CD4-positive, alpha-beta T cell treated with Interleukin-12 subunit alpha and Interleukin-12 subunit beta, for 1 hour (primary cell): ENCODE data around the gene GPR132.
"Not testable (repeated sequence)": the region's sequence is repeated elsewhere in the genome, so short reads cannot be mapped to it uniquely, and the experiment has no call there.

Source experiments
- DNase-seq: peaks from one replicate; pipeline ENCODE4 v3.0.0-alpha.2; 2020

The GPR132 gene

GRCh38 chr14:105035616-105036015, 29.6 kb downstream of the GPR132 start:
- not testable (repeated sequence) for DNase-seq

GRCh38 chr14:105034315-105035039, 30.8 kb downstream of the GPR132 start:
- DNase-seq = no peak

GRCh38 chr14:105033412-105033900, 31.8 kb downstream of the GPR132 start:
- not testable (repeated sequence) for DNase-seq

- DNase-seq = not testable (repeated sequence)
These were observed 32.8 kb downstream of the GPR132 start for GRCh38 chr14:105032451-105032901.

- no peak for DNase-seq
These were observed 34.3 kb downstream of the GPR132 start for GRCh38 chr14:105030836-105031396.

- no peak for DNase-seq
These were observed 35.0 kb downstream of the GPR132 start for GRCh38 chr14:105030194-105030593.

GRCh38 chr14:105029402-105029801, 35.8 kb downstream of the GPR132 start:
- DNase-seq = no peak

- DNase-seq = no peak
These were observed 36.8 kb downstream of the GPR132 start for GRCh38 chr14:105028251-105028927.

- not testable (repeated sequence) for DNase-seq
These were observed 37.5 kb downstream of the GPR132 start for GRCh38 chr14:105027718-105028117.

- DNase-seq = no peak
These were observed 38.2 kb downstream of the GPR132 start for GRCh38 chr14:105026802-105027563.

GRCh38 chr14:105026033-105026785, 39.0 kb downstream of the GPR132 start:
- no peak for DNase-seq

GRCh38 chr14:105025429-105025828, 39.8 kb downstream of the GPR132 start:
- DNase-seq = no peak

GRCh38 chr14:105023791-105024480, 41.3 kb downstream of the GPR132 start:
- DNase-seq = no peak

- no peak for DNase-seq
These were observed 42.1 kb downstream of the GPR132 start for GRCh38 chr14:105023144-105023543.

- DNase-seq = no peak
These were observed 43.0 kb downstream of the GPR132 start for GRCh38 chr14:105022276-105022670.

- no peak for DNase-seq
These were observed 43.5 kb downstream of the GPR132 start for GRCh38 chr14:105021656-105022275.

- peak; percentile 98 for DNase-seq
These were observed 44.2 kb downstream of the GPR132 start, which contains the start of gene CDCA4 for GRCh38 chr14:105020815-105021655. Gene CDCA4, minus strand, starts transcription at chr14:105021083. Its CDS starts 9,154 bp downstream, at chr14:105011929.

GRCh38 chr14:105019861-105020814, 45.1 kb downstream of the GPR132 start:
- DNase-seq = peak; percentile 76

GRCh38 chr14:105018414-105018813, 46.8 kb downstream of the GPR132 start:
- DNase-seq = no peak
